GM23338 (cell line): ENCODE measurements around the gene DOCK10. TPM values are rescaled to one million over a fixed set of nuclear protein-coding genes. Genes with fewer than 3 reads are reported as not detected.

Source experiments
- ATAC-seq: fragments of 200-7000 bp; cut with Tn5 transposase; 3 replicates; pipeline ENCODE4 v1.9.1; 2020
- DNase-seq: peaks from one replicate; pipeline ENCODE4 v3.0.0-alpha.2; 2015; ENCODE audit warnings: low spot score
- H2AFZ ChIP-seq: fragments of 200-600 bp; sonication (generic); 2 replicates; pipeline ENCODE4 v1.8.0; 2016; ENCODE audit warnings: antibody characterized with exemption, mild to moderate bottlenecking, moderate library complexity
- H3F3A ChIP-seq: fragments of 200-600 bp; sonication (generic); replicated peaks from 2 replicates; pipeline ENCODE4 v1.8.0; 2017; ENCODE audit warnings: antibody characterized with exemption, mixed run types, low read depth
- H3K27ac ChIP-seq: fragments of 200-600 bp; sonication (generic); 2 replicates; pipeline ENCODE4 v1.6.1; 2016; ENCODE audit warnings: low read depth
- H3K27me3 ChIP-seq: fragments of 200-600 bp; sonication (generic); 2 replicates; pipeline ENCODE4 v1.8.0; 2016; ENCODE audit warnings: mild to moderate bottlenecking, mixed run types, moderate library complexity; ENCODE audit not compliant: insufficient read depth
- H3K36me3 ChIP-seq: fragments of 200-600 bp; sonication (generic); 2 replicates; pipeline ENCODE4 v1.8.0; 2016; ENCODE audit warnings: mild to moderate bottlenecking; ENCODE audit not compliant: insufficient read depth
- H3K4me1 ChIP-seq: fragments of 200-600 bp; sonication (generic); 2 replicates; pipeline ENCODE4 v1.8.0; 2016; ENCODE audit warnings: mild to moderate bottlenecking, moderate library complexity; ENCODE audit not compliant: insufficient read depth
- H3K4me2 ChIP-seq: fragments of 200-600 bp; sonication (generic); 2 replicates; pipeline ENCODE4 v1.7.1; 2017; ENCODE audit warnings: mixed run types
- H3K4me3 ChIP-seq: fragments of 200-600 bp; sonication (generic); 2 replicates; pipeline ENCODE4 v1.6.1; 2016; ENCODE audit warnings: mixed run types
- H3K79me2 ChIP-seq: fragments of 200-600 bp; sonication (generic); replicated peaks from 2 replicates; pipeline ENCODE4 v1.8.0; 2017; ENCODE audit warnings: mild to moderate bottlenecking; ENCODE audit not compliant: insufficient read depth
- H3K9me2 ChIP-seq: fragments of 200-600 bp; sonication (generic); 2 replicates; pipeline ENCODE4 v1.8.0; 2017; ENCODE audit not compliant: insufficient read depth
- H4K20me1 ChIP-seq: fragments of 200-600 bp; sonication (generic); replicated peaks from 2 replicates; pipeline ENCODE4 v1.8.0; 2017; ENCODE audit warnings: mild to moderate bottlenecking; ENCODE audit not compliant: insufficient read depth
- H3K27ac Mint-ChIP-seq: 2 replicates; pipeline ENCODE4 v1.8.0; 2020; ENCODE audit warnings: inconsistent platforms, mild to moderate bottlenecking, moderate library complexity, mixed read lengths
- H3K27me3 Mint-ChIP-seq: 3 replicates; pipeline ENCODE4 v1.8.0; 2022; ENCODE audit warnings: low read depth, mild to moderate bottlenecking, moderate library complexity, mixed read lengths, inconsistent platforms; ENCODE audit not compliant: insufficient read depth, poor library complexity
- H3K36me3 Mint-ChIP-seq: 3 replicates; pipeline ENCODE4 v1.8.0; 2021; ENCODE audit warnings: low read depth, mild to moderate bottlenecking, inconsistent platforms, moderate library complexity, mixed read lengths
- H3K4me1 Mint-ChIP-seq: 3 replicates; pipeline ENCODE4 v1.8.0; 2020; ENCODE audit warnings: mild to moderate bottlenecking, inconsistent platforms, mixed read lengths
- H3K4me3 Mint-ChIP-seq: 3 replicates; pipeline ENCODE4 v1.8.0; 2021; ENCODE audit warnings: moderate library complexity, mild to moderate bottlenecking, inconsistent platforms, mixed read lengths
- H3K9me3 Mint-ChIP-seq: 3 replicates; pipeline ENCODE4 v1.8.0; 2020; ENCODE audit warnings: moderate library complexity, mild to moderate bottlenecking, inconsistent platforms, mixed read lengths
- EZH2 ChIP-seq: fragments of 200-600 bp; sonication (generic); IDR thresholded peaks from one replicate; pipeline ENCODE4 v1.8.0; 2017; ENCODE audit warnings: antibody characterized with exemption, mild to moderate bottlenecking, low read depth; ENCODE audit not compliant: unreplicated experiment
- EZH2phosphoT487 ChIP-seq: fragments of 200-600 bp; sonication (generic); IDR thresholded peaks from one replicate; pipeline ENCODE4 v1.8.1; 2018; ENCODE audit warnings: antibody characterized with exemption; ENCODE audit not compliant: unreplicated experiment
- JUNB ChIP-seq: IDR thresholded peaks from one replicate; pipeline ENCODE4 v1.6.1; 2016; ENCODE audit warnings: antibody characterized with exemption; ENCODE audit not compliant: unreplicated experiment
- NANOG ChIP-seq: IDR thresholded peaks from 2 replicates; pipeline ENCODE4 v1.6.1; 2016; ENCODE audit warnings: antibody characterized with exemption, borderline replicate concordance
- POLR2AphosphoS5 ChIP-seq: IDR thresholded peaks from 2 replicates; pipeline ENCODE4 v1.6.1; 2016; ENCODE audit warnings: antibody characterized with exemption, low read depth
- STAT1 ChIP-seq: IDR thresholded peaks from one replicate; pipeline ENCODE4 v1.6.1; 2016; ENCODE audit warnings: antibody characterized with exemption; ENCODE audit not compliant: unreplicated experiment
- ZNF114 ChIP-seq: fragments of 250-450 bp; sonication (Bioruptor Pico); IDR thresholded peaks from 2 replicates; pipeline ENCODE4 v1.5.0; 2020; ENCODE audit warnings: mild to moderate bottlenecking, moderate library complexity
- ZNF331 ChIP-seq: fragments of 250-450 bp; sonication (Bioruptor Pico); IDR thresholded peaks from 2 replicates; pipeline ENCODE4 v1.5.0; 2020; ENCODE audit warnings: low read depth, mild to moderate bottlenecking, moderate library complexity
- polyA plus RNA-seq: library from polyadenylated mRNA; unstranded; fragments of >200 nt; fragmentation: Nextera tagmentation; extraction: Ambion mirVana; gene quantifications from 2 replicates; pipeline ENCODE4 v1.2.1, GENCODE V29; 2016
- total RNA-seq: library from RNA; depleted of rRNA; stranded (reverse); fragments of >200 nt; shearing (Covaris generic); gene quantifications from 2 replicates; pipeline ENCODE4 v1.2.3, GENCODE V29; 2014
- TF ChIP-seq, protein P1 (sequence below), 2 experiments: fragments of 200-600 bp in 1 of 2; sonication (generic) in 1 of 2; conservative IDR thresholded peaks; 2 replicates each; pipeline versions ENCODE4 v1.5.1 to v1.6.1; 2016 to 2017; ENCODE audit warnings: antibody characterized with exemption in 2 of 2, low read depth in 2 of 2, mild to moderate bottlenecking in 2 of 2, moderate library complexity in 1 of 2
- TF ChIP-seq, protein P2 (sequence below): IDR thresholded peaks from one replicate; pipeline ENCODE4 v1.6.1; 2018; ENCODE audit warnings: antibody characterized with exemption; ENCODE audit not compliant: unreplicated experiment
- TF ChIP-seq, protein P3 (sequence below): fragments of 250-450 bp; sonication (Bioruptor Pico); IDR thresholded peaks from 2 replicates; pipeline ENCODE4 v1.5.0; 2020; ENCODE audit warnings: mild to moderate bottlenecking, moderate library complexity

DOCK10 gene
- total and polyA plus RNA-seq, 2 experiments from 2014 or later = 1.0 to 1.7 TPM

DNA sequence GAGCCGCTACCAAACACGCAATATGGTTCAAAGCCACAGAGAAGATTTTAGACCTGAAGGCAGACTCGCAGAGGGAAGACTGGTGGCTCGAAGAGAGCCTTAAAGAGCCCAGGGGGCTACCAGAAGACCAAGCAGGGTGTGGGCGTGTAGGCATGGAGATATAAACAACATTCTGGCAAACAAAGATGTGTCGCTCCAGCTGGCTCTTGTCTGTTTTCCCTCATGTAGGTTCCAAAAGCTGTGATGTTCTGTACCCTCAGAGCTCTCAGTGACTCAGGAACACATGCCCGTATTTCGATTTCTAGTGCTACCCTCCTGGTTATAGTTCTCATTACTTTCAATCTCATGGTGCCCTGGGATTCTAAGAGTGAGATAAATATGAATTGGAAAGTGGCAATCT lies 44.5 kb downstream of the DOCK10 start (continued):
- no peak for TF ChIP-seq ZNF114 (CRISPR knock-in tag)
- TF ChIP-seq, protein P1, sequence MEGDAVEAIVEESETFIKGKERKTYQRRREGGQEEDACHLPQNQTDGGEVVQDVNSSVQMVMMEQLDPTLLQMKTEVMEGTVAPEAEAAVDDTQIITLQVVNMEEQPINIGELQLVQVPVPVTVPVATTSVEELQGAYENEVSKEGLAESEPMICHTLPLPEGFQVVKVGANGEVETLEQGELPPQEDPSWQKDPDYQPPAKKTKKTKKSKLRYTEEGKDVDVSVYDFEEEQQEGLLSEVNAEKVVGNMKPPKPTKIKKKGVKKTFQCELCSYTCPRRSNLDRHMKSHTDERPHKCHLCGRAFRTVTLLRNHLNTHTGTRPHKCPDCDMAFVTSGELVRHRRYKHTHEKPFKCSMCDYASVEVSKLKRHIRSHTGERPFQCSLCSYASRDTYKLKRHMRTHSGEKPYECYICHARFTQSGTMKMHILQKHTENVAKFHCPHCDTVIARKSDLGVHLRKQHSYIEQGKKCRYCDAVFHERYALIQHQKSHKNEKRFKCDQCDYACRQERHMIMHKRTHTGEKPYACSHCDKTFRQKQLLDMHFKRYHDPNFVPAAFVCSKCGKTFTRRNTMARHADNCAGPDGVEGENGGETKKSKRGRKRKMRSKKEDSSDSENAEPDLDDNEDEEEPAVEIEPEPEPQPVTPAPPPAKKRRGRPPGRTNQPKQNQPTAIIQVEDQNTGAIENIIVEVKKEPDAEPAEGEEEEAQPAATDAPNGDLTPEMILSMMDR (conservative IDR thresholded peaks at IDR 0.05; ENCODE audit: low read depth in 2 of 2) = no peak
- no peak for TF ChIP-seq STAT1
- TF ChIP-seq JUNB = no peak
- TF ChIP-seq POLR2AphosphoS5 = no peak
- TF ChIP-seq NANOG = no peak

DNA sequence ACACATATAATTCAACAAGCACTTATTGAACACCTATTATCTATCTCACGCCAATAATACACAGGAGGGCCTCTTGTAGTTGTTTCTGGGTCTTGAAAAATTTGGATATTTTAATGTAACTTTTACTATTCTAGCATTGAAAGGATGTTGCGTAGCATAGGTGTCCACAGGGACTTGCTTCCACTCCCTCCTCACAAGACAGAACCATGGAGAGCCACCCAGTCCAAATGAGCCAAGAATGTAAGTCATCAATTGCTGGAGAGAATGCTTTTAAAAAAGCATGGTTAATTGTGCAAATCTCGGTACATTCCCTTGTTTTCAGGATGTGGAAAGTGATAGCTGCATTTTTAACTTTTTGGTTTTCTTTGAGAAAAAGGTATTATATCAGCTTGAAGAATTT lies 46.8 kb downstream of the DOCK10 start:
- ATAC-seq (no peak), DNase-seq (no peak)
- Histone ChIP-seq H3K4me1 (no peaks in the 10 kb centered on the region), H3K4me2 (no peak overlapping the region), H3K27ac (no peak overlapping the region), H3K27me3 (no peaks in the 10 kb centered on the region), H3K36me3 (no peaks in the 10 kb centered on the region), H3F3A (no peaks in the 10 kb centered on the region), H3K4me3 (no peak overlapping the region), H3K9me2 (no peaks in the 10 kb centered on the region), H2AFZ (no peak overlapping the region), H3K79me2 (no peaks in the 10 kb centered on the region), H4K20me1 (no peaks in the 10 kb centered on the region)
- H3K27ac Mint-ChIP-seq = no peak overlapping the region
- no peaks in the 10 kb centered on the region for H3K36me3 Mint-ChIP-seq
- no peak overlapping the region for H3K4me3 Mint-ChIP-seq
- no peaks in the 10 kb centered on the region for H3K4me1 Mint-ChIP-seq
- H3K27me3 Mint-ChIP-seq = no peaks in the 10 kb centered on the region
- H3K9me3 Mint-ChIP-seq = no peaks in the 10 kb centered on the region
- TF ChIP-seq, protein P2, sequence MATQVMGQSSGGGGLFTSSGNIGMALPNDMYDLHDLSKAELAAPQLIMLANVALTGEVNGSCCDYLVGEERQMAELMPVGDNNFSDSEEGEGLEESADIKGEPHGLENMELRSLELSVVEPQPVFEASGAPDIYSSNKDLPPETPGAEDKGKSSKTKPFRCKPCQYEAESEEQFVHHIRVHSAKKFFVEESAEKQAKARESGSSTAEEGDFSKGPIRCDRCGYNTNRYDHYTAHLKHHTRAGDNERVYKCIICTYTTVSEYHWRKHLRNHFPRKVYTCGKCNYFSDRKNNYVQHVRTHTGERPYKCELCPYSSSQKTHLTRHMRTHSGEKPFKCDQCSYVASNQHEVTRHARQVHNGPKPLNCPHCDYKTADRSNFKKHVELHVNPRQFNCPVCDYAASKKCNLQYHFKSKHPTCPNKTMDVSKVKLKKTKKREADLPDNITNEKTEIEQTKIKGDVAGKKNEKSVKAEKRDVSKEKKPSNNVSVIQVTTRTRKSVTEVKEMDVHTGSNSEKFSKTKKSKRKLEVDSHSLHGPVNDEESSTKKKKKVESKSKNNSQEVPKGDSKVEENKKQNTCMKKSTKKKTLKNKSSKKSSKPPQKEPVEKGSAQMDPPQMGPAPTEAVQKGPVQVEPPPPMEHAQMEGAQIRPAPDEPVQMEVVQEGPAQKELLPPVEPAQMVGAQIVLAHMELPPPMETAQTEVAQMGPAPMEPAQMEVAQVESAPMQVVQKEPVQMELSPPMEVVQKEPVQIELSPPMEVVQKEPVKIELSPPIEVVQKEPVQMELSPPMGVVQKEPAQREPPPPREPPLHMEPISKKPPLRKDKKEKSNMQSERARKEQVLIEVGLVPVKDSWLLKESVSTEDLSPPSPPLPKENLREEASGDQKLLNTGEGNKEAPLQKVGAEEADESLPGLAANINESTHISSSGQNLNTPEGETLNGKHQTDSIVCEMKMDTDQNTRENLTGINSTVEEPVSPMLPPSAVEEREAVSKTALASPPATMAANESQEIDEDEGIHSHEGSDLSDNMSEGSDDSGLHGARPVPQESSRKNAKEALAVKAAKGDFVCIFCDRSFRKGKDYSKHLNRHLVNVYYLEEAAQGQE = no peak
- TF ChIP-seq, protein P3, sequence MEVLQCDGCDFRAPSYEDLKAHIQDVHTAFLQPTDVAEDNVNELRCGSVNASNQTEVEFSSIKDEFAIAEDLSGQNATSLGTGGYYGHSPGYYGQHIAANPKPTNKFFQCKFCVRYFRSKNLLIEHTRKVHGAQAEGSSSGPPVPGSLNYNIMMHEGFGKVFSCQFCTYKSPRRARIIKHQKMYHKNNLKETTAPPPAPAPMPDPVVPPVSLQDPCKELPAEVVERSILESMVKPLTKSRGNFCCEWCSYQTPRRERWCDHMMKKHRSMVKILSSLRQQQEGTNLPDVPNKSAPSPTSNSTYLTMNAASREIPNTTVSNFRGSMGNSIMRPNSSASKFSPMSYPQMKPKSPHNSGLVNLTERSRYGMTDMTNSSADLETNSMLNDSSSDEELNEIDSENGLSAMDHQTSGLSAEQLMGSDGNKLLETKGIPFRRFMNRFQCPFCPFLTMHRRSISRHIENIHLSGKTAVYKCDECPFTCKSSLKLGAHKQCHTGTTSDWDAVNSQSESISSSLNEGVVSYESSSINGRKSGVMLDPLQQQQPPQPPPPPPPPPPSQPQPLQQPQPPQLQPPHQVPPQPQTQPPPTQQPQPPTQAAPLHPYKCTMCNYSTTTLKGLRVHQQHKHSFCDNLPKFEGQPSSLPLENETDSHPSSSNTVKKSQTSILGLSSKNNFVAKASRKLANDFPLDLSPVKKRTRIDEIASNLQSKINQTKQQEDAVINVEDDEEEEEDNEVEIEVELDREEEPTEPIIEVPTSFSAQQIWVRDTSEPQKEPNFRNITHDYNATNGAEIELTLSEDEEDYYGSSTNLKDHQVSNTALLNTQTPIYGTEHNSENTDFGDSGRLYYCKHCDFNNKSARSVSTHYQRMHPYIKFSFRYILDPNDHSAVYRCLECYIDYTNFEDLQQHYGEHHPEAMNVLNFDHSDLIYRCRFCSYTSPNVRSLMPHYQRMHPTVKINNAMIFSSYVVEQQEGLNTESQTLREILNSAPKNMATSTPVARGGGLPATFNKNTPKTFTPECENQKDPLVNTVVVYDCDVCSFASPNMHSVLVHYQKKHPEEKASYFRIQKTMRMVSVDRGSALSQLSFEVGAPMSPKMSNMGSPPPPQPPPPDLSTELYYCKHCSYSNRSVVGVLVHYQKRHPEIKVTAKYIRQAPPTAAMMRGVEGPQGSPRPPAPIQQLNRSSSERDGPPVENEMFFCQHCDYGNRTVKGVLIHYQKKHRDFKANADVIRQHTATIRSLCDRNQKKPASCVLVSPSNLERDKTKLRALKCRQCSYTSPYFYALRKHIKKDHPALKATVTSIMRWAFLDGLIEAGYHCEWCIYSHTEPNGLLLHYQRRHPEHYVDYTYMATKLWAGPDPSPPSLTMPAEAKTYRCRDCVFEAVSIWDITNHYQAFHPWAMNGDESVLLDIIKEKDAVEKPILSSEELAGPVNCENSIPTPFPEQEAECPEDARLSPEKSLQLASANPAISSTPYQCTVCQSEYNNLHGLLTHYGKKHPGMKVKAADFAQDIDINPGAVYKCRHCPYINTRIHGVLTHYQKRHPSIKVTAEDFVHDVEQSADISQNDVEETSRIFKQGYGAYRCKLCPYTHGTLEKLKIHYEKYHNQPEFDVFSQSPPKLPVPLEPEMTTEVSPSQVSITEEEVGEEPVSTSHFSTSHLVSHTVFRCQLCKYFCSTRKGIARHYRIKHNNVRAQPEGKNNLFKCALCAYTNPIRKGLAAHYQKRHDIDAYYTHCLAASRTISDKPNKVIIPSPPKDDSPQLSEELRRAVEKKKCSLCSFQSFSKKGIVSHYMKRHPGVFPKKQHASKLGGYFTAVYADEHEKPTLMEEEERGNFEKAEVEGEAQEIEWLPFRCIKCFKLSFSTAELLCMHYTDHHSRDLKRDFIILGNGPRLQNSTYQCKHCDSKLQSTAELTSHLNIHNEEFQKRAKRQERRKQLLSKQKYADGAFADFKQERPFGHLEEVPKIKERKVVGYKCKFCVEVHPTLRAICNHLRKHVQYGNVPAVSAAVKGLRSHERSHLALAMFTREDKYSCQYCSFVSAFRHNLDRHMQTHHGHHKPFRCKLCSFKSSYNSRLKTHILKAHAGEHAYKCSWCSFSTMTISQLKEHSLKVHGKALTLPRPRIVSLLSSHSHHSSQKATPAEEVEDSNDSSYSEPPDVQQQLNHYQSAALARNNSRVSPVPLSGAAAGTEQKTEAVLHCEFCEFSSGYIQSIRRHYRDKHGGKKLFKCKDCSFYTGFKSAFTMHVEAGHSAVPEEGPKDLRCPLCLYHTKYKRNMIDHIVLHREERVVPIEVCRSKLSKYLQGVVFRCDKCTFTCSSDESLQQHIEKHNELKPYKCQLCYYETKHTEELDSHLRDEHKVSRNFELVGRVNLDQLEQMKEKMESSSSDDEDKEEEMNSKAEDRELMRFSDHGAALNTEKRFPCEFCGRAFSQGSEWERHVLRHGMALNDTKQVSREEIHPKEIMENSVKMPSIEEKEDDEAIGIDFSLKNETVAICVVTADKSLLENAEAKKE = no peak
- no peak for TF ChIP-seq EZH2phosphoT487
- TF ChIP-seq, protein P1 (conservative IDR thresholded peaks at IDR 0.05; ENCODE audit: low read depth in 2 of 2) = no peak
- TF ChIP-seq EZH2 = no peak
- TF ChIP-seq ZNF331 (CRISPR knock-in tag) = no peak
- no peak for TF ChIP-seq JUNB
- no peak for TF ChIP-seq STAT1
- TF ChIP-seq ZNF114 (CRISPR knock-in tag) = no peak
